PC-3 (cell line): ENCODE data around the gene SLC16A11. TPM values are rescaled to one million over a fixed set of nuclear protein-coding genes. Genes with fewer than 3 reads are reported as not detected.
"Not testable (repeated sequence)": the region's sequence is repeated elsewhere in the genome, so short reads cannot be mapped to it uniquely, and the experiment has no call there.

Experiments used
- ATAC-seq: fragments of 200-7000 bp; cut with Tn5 transposase; 2 replicates; pipeline ENCODE4 v1.9.1; 2020; ENCODE audit warnings: mild to moderate bottlenecking, moderate library complexity
- Bru-seq: library from RNA; stranded (reverse); fragments of 400-500 nt; gene quantifications from one replicate; lab custom pipeline; 2021; lab: Mats Ljungman, UMichigan
- BruChase-seq, 2 experiments: library from RNA; stranded (reverse); fragments of 400-500 nt; gene quantifications; one replicate each; lab custom pipeline; 2021; lab: Mats Ljungman, UMichigan
- BruUV-seq: library from RNA; stranded (reverse); fragments of 400-500 nt; replicated peaks from 2 replicates; lab custom pipeline; 2021; lab: Mats Ljungman, UMichigan
- CTCF ChIA-PET: fragments of 300-600 bp; sonication (Branson Sonifier 250); formaldehyde crosslinking; loops from one replicate; lab custom pipeline; 2022; ENCODE audit warnings: antibody characterized with exemption; lab: Charles Lee
- POLR2A ChIA-PET: fragments of 300-600 bp; sonication (Branson Sonifier 250); formaldehyde crosslinking; loops from one replicate; lab custom pipeline; 2022; ENCODE audit warnings: antibody characterized with exemption; ENCODE audit not compliant: unreplicated experiment; lab: Charles Lee
- DNase-seq: peaks from one replicate; pipeline ENCODE4 v3.0.0-alpha.2; 2015
- H2AFZ ChIP-seq: fragments of 300-600 bp; sonication (generic); 2 replicates; pipeline ENCODE4 v1.6.0; 2016; ENCODE audit warnings: antibody characterized with exemption, low read length
- H3F3A ChIP-seq: fragments of 300-600 bp; sonication (generic); one replicate; pipeline ENCODE4 v1.6.0; 2017; ENCODE audit warnings: antibody characterized with exemption, low read length, control low read depth, mild to moderate bottlenecking; ENCODE audit not compliant: unreplicated experiment
- H3K27ac ChIP-seq: fragments of 300-600 bp; sonication (generic); 2 replicates; pipeline ENCODE4 v1.5.1; 2016; ENCODE audit warnings: mild to moderate bottlenecking, low read length
- H3K27me3 ChIP-seq: fragments of 300-600 bp; sonication (generic); 2 replicates; pipeline ENCODE4 v1.6.1; 2016; ENCODE audit warnings: low read length, mixed read lengths
- H3K36me3 ChIP-seq: fragments of 300-600 bp; sonication (generic); 2 replicates; pipeline ENCODE4 v1.6.1; 2016; ENCODE audit warnings: low read depth, mixed run types, low read length, mixed read lengths
- H3K4me1 ChIP-seq: fragments of 300-600 bp; sonication (generic); 2 replicates; pipeline ENCODE4 v1.5.1; 2016; ENCODE audit warnings: low read length; ENCODE audit not compliant: insufficient read depth
- H3K4me2 ChIP-seq: fragments of 300-600 bp; sonication (generic); 2 replicates; pipeline ENCODE4 v1.6.0; 2016; ENCODE audit warnings: low read length
- H3K4me3 ChIP-seq: fragments of 300-600 bp; sonication (generic); 2 replicates; pipeline ENCODE4 v1.5.1; 2016; ENCODE audit warnings: mild to moderate bottlenecking, low read length, mixed read lengths
- H3K79me2 ChIP-seq: fragments of 300-600 bp; sonication (generic); 2 replicates; pipeline ENCODE4 v1.6.1; 2017; ENCODE audit warnings: low read length, mixed read lengths
- H3K9ac ChIP-seq: fragments of 300-600 bp; sonication (generic); 2 replicates; pipeline ENCODE4 v1.6.0; 2016; ENCODE audit warnings: mild to moderate bottlenecking, low read length
- H3K9me2 ChIP-seq: fragments of 300-600 bp; sonication (generic); replicated peaks from 2 replicates; pipeline ENCODE4 v1.6.1; 2016; ENCODE audit warnings: mixed run types, low read length, mixed read lengths
- H3K9me3 ChIP-seq: fragments of 300-600 bp; sonication (generic); 2 replicates; pipeline ENCODE4 v1.6.1; 2016; ENCODE audit warnings: low read length, mixed read lengths
- H4K20me1 ChIP-seq: fragments of 300-600 bp; sonication (generic); 2 replicates; pipeline ENCODE4 v1.6.1; 2016; ENCODE audit warnings: low read length, mixed read lengths
- EZH2 ChIP-seq: fragments of 300-600 bp; sonication (generic); IDR thresholded peaks from one replicate; pipeline ENCODE4 v1.6.1; 2017; ENCODE audit warnings: antibody characterized with exemption, mild to moderate bottlenecking, low read length; ENCODE audit not compliant: unreplicated experiment
- EZH2phosphoT487 ChIP-seq: fragments of 300-600 bp; sonication (generic); IDR thresholded peaks from 2 replicates; pipeline ENCODE4 v1.6.1; 2018; ENCODE audit warnings: mild to moderate bottlenecking, antibody characterized with exemption, low read length, borderline replicate concordance
- intact Hi-C: fragments of 100-400 bp; cut with micrococcal nuclease; formaldehyde crosslinking; loops from 2 replicates; pipeline ENCODE4 v1.9.0; 2023
- long read RNA-seq: library from polyadenylated mRNA; unstranded; transcript quantifications from one replicate; pipeline ENCODE4 v2.0.0, GENCODE V29; 2021; ENCODE audit not compliant: unreplicated experiment
- total RNA-seq: library from RNA; depleted of rRNA; stranded (reverse); fragments of >200 nt; gene quantifications from 2 replicates; pipeline ENCODE4 v1.2.3, GENCODE V29; 2014; rRNA removed
- TF ChIP-seq, protein P1 (sequence below): fragments of 300-600 bp; sonication (generic); conservative IDR thresholded peaks from 2 replicates; pipeline ENCODE4 v1.5.1; 2017; ENCODE audit warnings: antibody characterized with exemption, low read depth, mild to moderate bottlenecking, low read length

SLC16A11 gene, protein sequence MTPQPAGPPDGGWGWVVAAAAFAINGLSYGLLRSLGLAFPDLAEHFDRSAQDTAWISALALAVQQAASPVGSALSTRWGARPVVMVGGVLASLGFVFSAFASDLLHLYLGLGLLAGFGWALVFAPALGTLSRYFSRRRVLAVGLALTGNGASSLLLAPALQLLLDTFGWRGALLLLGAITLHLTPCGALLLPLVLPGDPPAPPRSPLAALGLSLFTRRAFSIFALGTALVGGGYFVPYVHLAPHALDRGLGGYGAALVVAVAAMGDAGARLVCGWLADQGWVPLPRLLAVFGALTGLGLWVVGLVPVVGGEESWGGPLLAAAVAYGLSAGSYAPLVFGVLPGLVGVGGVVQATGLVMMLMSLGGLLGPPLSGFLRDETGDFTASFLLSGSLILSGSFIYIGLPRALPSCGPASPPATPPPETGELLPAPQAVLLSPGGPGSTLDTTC
- total RNA-seq, result 0.75 TPM in 1 of 2 replicates, not detected in the other
- percentile 28 among the genes with signal in this experiment for Bru-seq, nascent RNA
- BruChase-seq, experiment 1, labeled RNA remaining after a 6-hour chase, result not detected
- BruChase-seq, experiment 2, labeled RNA remaining after a 2-hour chase, result percentile 24 among the genes with signal in this experiment
- long read RNA-seq, partial matches to known transcripts, result 0 of 2 reads
- long read RNA-seq, other reads (novel, unspliced or antisense), result 2 of 2 reads

DNA sequence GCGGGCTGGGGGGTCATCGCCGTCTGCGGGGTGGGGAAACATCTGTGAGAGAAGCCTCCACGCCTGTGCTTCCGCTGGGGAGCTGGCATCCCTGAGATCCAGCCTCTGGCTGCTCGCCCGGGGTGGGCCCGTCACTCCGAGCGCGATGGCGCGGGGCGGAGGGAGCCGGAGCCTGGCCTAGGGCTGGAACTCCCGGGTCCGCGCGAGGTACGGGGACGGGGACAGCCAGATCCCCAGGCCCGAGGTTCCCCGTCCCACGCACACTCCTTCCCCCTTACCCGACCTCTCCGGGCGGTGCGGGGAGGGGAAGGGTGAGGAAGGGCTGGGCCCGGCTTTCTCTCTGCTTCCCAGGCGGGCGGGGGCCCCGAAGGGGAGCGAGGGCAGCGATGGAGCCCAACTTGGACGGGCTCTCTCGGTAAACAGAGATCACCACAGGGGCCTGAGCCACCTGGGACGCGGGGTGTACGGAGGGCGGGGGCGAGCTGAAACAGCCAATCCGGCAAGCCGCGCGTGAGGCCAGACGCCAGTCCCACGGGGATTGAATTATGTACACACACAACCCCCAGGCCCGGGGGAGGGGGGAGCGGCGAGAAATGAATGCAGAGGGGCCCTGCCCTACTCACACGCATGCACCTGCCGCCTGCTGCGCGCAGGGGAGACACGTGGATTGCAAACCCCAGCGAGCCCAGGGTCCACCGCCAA, at the start of gene SLC16A11:
Gene SLC16A11 (minus strand): TSS at position 596 of the 702 bp plus-strand sequence. CDS start 579 bp downstream, at position 17.
- peak; percentile 9; the same call in 1 of the 2 replicates for ATAC-seq

DNA sequence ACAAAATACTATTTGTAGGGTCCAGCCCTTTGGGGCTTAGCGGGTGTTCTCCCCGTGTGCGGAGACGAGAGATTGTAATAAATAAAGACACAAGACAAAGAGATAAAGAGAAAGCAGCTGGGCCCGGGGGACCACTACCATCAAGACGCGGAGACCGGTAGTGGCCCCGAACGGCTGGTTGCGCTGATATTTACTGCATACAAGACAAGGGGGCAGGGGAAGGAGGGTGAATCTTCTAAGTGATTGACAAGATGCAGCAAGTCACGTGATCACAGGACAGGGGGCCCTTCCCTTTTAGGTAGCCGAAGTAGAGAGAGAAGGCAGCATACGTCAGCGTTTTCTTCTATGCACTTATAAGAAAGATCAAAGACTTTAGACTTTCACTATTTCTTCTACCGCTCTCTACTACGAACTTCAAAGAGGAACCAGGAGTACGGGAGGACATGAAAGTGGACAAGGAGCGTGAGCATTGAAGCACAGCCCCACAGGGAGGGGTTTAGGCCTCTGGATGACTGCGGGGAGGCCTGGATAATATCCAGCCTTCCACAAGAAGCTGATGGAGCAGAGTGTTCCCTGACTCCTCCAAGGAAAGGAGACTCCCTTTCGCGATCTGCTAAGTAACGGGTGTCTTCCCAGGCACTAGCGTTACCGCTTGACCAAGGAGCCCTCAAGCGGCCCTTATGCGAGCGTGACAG, 47.6 kb upstream of the SLC16A11 start:
- H3K27ac ChIP-seq, BruUV-seq, H4K20me1 ChIP-seq, POLR2A ChIA-PET, H3K4me1 ChIP-seq, H3K79me2 ChIP-seq, H3K27me3 ChIP-seq, intact Hi-C loops, H3F3A ChIP-seq, H2AFZ ChIP-seq, H3K9me2 ChIP-seq, H3K9me3 ChIP-seq, H3K4me2 ChIP-seq, H3K4me3 ChIP-seq, ATAC-seq, H3K36me3 ChIP-seq, CTCF ChIA-PET, H3K9ac ChIP-seq, DNase-seq: not testable (repeated sequence)

More for the DNA sequence above, at the start of gene SLC16A11:
- no peaks in the 10 kb centered on the region for H3K9me2 ChIP-seq
- H3K4me3 ChIP-seq, result peak within 1 kb of the TSS; percentile 64
- H4K20me1 ChIP-seq, result no peaks in the 10 kb centered on the region
- peak within 1 kb of the TSS; percentile 54 for H3K9ac ChIP-seq
- no peaks in the 10 kb centered on the region for H3K9me3 ChIP-seq
- DNase-seq, result no peak
- BruUV-seq, result no TSS peak
- peak within 1 kb of the TSS; percentile 89 for H2AFZ ChIP-seq
- peaks cover 20% of the 10 kb centered on the region; the same call in 1 of the 2 replicates for H3K4me1 ChIP-seq
- POLR2A ChIA-PET, result no interaction called here
- no peaks in the 10 kb centered on the region for H3K36me3 ChIP-seq
- H3K27ac ChIP-seq, result no peak within 1 kb of the TSS
- TF ChIP-seq EZH2 (no peak), EZH2phosphoT487 (no peak)
- TF ChIP-seq, protein P1, sequence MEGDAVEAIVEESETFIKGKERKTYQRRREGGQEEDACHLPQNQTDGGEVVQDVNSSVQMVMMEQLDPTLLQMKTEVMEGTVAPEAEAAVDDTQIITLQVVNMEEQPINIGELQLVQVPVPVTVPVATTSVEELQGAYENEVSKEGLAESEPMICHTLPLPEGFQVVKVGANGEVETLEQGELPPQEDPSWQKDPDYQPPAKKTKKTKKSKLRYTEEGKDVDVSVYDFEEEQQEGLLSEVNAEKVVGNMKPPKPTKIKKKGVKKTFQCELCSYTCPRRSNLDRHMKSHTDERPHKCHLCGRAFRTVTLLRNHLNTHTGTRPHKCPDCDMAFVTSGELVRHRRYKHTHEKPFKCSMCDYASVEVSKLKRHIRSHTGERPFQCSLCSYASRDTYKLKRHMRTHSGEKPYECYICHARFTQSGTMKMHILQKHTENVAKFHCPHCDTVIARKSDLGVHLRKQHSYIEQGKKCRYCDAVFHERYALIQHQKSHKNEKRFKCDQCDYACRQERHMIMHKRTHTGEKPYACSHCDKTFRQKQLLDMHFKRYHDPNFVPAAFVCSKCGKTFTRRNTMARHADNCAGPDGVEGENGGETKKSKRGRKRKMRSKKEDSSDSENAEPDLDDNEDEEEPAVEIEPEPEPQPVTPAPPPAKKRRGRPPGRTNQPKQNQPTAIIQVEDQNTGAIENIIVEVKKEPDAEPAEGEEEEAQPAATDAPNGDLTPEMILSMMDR, result no peak
- H3F3A ChIP-seq, result no peaks in the 10 kb centered on the region
- peak within 1 kb of the TSS; percentile 83 for H3K4me2 ChIP-seq
- H3K79me2 ChIP-seq, result no peaks in the 10 kb centered on the region
- intact Hi-C loops, result no loop called here
- H3K27me3 ChIP-seq, result no peaks in the 10 kb centered on the region
- CTCF ChIA-PET, result no interaction called here

DNA sequence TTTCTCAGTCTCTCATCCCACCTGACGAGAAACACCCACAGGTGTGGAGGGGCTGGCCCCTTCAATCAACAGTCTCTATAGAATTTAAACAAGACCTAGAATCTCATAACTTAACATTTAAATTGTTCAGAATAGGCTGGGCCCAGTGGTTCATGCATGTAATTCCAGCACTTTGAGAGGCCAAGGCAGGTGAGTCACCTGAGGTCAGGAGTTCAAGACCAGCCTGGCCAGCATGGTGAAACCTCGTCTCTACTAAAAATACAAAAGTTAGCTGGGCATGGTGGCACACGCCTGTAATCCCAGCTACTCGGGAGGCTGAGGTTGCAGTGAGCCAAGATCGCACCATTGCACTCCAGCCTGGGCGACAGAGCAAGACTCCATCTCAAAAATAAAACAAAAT, 45.7 kb upstream of the SLC16A11 start:
- H3K27me3 ChIP-seq, BruUV-seq, H4K20me1 ChIP-seq, CTCF ChIA-PET, H3K36me3 ChIP-seq, H3K4me2 ChIP-seq, H3K79me2 ChIP-seq, DNase-seq, H2AFZ ChIP-seq, H3K27ac ChIP-seq, H3K9ac ChIP-seq, H3K9me2 ChIP-seq, POLR2A ChIA-PET, ATAC-seq, H3K4me1 ChIP-seq, H3F3A ChIP-seq, H3K4me3 ChIP-seq, H3K9me3 ChIP-seq, intact Hi-C loops: not testable (repeated sequence)

DNA sequence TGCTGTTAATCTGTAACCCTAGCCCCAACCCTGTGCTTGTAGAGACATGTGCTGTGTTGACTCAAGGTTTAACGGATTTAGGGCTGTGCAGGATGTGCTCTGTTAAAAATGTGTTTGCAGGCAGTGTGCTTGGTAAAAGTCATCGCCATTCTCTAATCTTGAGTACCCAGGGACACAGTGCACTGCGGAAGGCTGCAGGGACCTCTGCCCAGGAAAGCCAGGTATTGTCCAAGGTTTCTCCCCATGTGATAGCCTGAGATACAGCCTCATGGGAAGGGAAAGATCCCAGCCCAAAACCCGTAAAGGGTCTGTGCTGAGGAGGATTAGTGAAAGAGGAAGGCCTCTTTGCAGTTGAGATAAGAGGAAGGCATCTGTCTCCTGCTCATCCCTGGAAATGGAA, 44.5 kb upstream of the SLC16A11 start:
- H3K4me2 ChIP-seq, H3K9ac ChIP-seq, H4K20me1 ChIP-seq, H2AFZ ChIP-seq, ATAC-seq, intact Hi-C loops, H3K27ac ChIP-seq, H3K79me2 ChIP-seq, H3K9me2 ChIP-seq, H3K4me1 ChIP-seq, H3K4me3 ChIP-seq, H3K27me3 ChIP-seq, BruUV-seq, DNase-seq, H3F3A ChIP-seq, CTCF ChIA-PET, POLR2A ChIA-PET, H3K36me3 ChIP-seq, H3K9me3 ChIP-seq: not testable (repeated sequence)
